ENCODE data around the gene CADM4. TPM values are rescaled to one million over a fixed set of nuclear protein-coding genes. Genes with fewer than 3 reads are reported as not detected.

The CADM4 gene
- total RNA-seq, 1 donor from 2014 or later: 8.7 TPM

DNA sequence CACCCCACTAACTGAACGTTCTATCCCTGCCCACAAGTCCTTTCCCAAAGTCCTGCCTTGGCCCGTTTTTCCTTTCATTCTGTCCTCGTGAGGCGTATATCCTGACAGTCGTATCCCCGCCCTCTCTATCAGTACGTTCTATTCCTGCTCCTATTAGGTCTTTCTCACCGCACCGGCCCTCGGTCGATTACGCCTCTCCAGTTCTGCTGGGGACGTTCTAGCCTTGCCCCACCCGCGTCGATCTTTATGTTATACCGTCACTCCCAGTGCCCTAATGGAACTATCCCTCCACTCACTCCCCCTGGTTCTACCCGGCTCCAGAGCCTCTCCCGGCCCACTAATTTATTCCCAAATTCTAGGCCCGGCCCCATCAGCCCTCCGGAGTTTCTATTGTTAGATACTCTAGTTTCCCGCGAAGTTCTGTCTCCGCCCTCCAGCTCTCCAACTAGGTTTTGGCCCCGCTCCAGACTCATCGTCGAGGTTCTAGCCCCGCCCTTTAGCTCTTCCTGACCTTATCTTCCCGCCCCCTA is 28.3 kb upstream of the CADM4 start:
- peak overlapping the region; percentile 40 for H3K4me3 ChIP-seq
- intact Hi-C loops (cut with DNase I): no loop called here
- no peaks in the 10 kb centered on the region for H3K9me3 ChIP-seq
- ATAC-seq: no peak
- H3K36me3 ChIP-seq: peaks cover 28% of the 10 kb centered on the region
- no peak for DNase-seq
- no peak overlapping the region for H3K27ac ChIP-seq
- H3K27me3 ChIP-seq: no peaks in the 10 kb centered on the region
- peaks cover 29% of the 10 kb centered on the region for H3K4me1 ChIP-seq
- TF ChIP-seq, protein P1, sequence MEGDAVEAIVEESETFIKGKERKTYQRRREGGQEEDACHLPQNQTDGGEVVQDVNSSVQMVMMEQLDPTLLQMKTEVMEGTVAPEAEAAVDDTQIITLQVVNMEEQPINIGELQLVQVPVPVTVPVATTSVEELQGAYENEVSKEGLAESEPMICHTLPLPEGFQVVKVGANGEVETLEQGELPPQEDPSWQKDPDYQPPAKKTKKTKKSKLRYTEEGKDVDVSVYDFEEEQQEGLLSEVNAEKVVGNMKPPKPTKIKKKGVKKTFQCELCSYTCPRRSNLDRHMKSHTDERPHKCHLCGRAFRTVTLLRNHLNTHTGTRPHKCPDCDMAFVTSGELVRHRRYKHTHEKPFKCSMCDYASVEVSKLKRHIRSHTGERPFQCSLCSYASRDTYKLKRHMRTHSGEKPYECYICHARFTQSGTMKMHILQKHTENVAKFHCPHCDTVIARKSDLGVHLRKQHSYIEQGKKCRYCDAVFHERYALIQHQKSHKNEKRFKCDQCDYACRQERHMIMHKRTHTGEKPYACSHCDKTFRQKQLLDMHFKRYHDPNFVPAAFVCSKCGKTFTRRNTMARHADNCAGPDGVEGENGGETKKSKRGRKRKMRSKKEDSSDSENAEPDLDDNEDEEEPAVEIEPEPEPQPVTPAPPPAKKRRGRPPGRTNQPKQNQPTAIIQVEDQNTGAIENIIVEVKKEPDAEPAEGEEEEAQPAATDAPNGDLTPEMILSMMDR (IDR thresholded peaks at IDR 0.05): no peak

DNA sequence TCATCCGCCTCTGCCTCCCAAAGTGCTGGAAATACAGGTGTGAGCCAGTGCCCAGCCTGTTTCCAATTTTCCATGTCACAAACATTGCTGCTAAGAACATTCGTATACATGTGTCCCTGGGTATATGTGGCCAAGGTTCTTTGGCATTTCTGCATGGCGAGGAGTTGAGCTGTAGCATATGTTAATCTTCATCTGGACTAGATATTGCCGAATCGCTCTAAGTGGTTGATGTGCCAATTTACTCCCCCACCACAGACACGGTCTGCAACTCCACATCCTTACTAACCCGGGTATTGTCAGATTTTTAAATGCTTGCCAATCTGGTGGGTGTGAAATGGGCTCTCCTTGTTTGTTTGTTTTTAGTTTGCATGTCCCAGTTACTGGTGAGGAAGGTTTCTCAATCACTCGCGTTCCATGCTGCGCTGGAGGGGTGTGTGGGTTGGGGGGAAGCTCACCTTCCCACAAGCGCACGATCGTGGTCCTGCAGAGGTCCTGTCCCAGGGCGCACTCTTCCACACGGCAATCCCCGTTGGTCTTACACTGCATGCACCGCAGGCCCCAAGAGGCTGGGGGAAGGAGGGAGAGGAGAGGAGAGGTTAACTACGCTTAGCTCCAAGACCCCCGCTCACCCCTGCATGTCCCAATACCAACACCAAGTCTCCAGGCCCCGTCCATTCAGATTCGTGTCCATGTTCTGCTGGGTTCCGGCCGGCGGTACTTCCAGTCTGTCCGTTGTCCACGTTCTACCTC is 27.7 kb upstream of the CADM4 start:
- ATAC-seq: no peak
- Histone ChIP-seq H3K4me3 (no peak overlapping the region), H3K27ac (no peak overlapping the region), H3K27me3 (no peaks in the 10 kb centered on the region), H3K9me3 (no peaks in the 10 kb centered on the region), H3K4me1 (peaks cover 29% of the 10 kb centered on the region), H3K36me3 (peaks cover 28% of the 10 kb centered on the region)
- TF ChIP-seq, protein P1 (IDR thresholded peaks at IDR 0.05): no peak
- peak; percentile 70 for DNase-seq
- intact Hi-C loops (cut with DNase I): no loop called here

DNA sequence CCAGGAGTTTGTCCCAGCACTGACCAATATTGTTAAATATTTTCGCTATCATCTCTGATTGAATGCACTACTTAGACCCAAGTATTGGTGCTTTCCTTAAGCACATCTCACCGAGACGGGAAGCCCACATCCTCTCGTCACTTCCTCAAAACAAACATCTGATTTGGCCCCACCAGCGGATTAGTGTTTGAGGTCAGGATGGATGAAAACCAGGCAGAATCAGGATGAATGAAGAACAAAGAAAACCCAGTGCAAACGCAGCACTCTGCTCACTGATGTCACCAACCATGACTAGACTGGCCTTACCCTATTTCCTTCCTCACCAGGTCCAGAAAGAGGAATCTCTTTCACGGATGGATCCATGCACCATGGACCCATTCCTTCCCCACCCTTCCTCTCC is 24.4 kb upstream of the CADM4 start:
- no peak for ATAC-seq
- Histone ChIP-seq H3K4me1 (peaks cover 20% of the 10 kb centered on the region), H3K27ac (no peak overlapping the region), H3K36me3 (peaks cover 48% of the 10 kb centered on the region), H3K9me3 (no peaks in the 10 kb centered on the region), H3K4me3 (no peak overlapping the region), H3K27me3 (no peaks in the 10 kb centered on the region)
- intact Hi-C loops (cut with DNase I): no loop called here
- no peak for DNase-seq
- TF ChIP-seq, protein P1 (IDR thresholded peaks at IDR 0.05): no peak

DNA sequence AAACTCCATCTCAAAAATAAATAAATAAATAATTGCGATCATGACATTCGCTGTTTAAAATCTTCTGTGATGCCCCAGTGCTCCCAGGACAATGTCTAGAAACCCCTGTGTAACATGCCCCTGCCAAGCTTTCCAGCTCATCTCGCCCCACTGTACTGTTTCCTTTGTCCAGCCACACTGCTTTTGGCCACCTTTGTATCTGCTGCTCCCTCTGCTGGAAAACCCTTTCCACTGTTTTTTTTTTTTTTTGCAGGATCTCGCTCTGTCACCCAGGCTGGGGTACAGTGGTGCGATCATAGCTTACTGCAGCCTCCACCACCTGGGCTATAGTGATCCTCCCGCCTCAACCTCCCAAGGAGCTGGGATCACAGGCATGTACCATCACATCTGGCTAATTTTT is 22.8 kb upstream of the CADM4 start:
- Histone ChIP-seq H3K36me3 (peaks cover 57% of the 10 kb centered on the region), H3K4me3 (no peak overlapping the region), H3K27me3 (no peaks in the 10 kb centered on the region), H3K9me3 (no peaks in the 10 kb centered on the region), H3K4me1 (peaks cover 16% of the 10 kb centered on the region), H3K27ac (no peak overlapping the region)
- TF ChIP-seq, protein P1 (IDR thresholded peaks at IDR 0.05): peak; percentile 14
- no peak for DNase-seq
- intact Hi-C loops (cut with DNase I): no loop called here
- ATAC-seq: no peak

DNA sequence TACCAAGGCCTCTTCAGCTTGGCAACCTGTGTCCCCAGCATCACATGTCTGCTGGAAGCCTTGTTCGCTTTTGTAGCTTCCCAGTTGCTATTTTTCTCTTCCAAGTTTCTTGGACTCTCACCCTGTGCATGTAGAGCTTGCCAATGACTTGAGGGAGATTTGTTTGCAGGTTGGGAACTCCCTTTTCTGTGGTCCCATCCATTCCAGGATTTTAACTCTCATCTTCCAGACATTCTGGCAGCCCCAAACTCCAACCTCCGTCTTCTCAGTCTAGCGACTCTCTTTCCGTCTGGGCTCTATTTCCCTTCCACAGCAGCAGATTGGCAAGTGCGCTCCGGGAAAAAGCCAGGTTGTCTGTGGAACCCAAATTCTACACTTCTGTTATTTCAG is 21.3 kb upstream of the CADM4 start:
- Histone ChIP-seq H3K4me1 (peaks cover 13% of the 10 kb centered on the region), H3K27ac (no peak overlapping the region), H3K36me3 (peaks cover 52% of the 10 kb centered on the region), H3K4me3 (no peak overlapping the region), H3K27me3 (no peaks in the 10 kb centered on the region), H3K9me3 (no peaks in the 10 kb centered on the region)
- intact Hi-C loops (cut with DNase I): no loop called here
- ATAC-seq (no peak), DNase-seq (no peak)
- TF ChIP-seq, protein P1 (IDR thresholded peaks at IDR 0.05): no peak

Measured in upper lobe of right lung (tissue), 1 donor.